GM19467 (cell line): Measurements from ENCODE around the gene SKIL.

Experiments used
- ATAC-seq: cut with Tn5 transposase; IDR thresholded peaks from one replicate; pipeline ENCODE4 v1.9.1; 2021; ENCODE audit warnings: mild to moderate bottlenecking, moderate library complexity; ENCODE audit not compliant: unreplicated experiment

Gene SKIL

DNA sequence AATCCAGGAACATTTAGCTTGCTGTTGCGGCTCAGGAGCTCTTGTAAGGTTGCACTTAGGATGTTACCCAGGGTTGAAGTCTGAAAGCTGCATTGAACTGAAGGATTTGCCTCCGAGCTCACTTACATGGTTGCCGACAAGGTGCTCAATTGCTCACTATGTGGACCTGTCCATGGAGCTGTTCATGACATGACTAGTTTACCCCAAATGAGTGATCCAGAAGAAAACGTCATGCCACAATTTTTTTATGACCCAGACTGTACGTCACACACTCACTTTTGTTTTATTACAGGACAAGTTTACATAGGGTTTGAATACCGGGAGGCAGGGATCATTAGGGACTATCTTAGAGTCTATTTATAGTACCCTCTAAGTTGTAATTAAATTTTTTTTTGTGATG, 40.2 kb downstream of the SKIL start:
- no peak for ATAC-seq

DNA sequence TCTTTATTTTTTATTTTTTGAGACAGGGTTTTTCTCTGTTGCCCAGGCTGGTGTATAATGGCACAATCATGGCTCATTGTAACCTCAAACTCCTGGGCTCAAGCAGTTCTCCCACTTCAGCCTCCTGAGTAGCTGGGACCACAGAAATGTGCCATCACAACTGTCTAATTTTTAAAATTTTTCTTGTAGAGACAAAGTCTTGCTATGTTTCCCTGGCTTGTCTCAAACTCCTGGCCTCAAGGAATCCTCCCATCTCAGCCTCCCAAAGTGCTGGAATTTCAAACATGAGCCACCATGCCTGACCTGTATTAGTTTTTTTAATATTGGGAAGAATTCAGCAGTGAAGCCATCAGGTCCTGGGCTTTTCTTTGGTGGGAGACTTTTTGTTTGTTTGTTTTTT, 47.6 kb downstream of the SKIL start:
- no peak for ATAC-seq

DNA sequence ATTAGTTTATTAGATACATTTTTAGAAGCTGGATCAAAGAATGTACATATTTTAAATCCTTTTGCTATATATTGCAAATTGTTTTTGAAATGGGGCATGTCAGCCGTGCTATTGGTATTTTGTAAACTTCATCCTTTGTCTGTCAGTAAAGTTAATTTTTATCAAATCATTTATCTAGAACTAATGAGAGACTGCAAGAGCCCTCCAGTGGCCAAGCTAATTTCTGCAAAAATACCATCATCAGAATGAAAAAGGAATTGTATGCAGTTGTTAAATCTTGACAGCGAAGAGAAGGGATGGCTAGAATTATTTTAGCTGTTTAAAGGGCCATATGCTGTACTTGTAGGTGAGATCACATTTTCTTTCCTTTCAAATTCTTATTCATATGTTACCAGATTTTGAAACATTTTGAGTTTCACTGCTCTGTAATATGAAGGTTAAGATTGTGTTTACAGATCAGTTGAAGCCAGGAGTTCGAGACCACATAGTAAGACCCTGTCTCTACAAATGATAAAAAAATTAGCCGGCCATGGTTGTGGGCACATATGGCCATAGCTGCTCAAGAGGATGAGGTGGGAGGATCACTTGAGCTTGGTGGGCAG, 53.0 kb downstream of the SKIL start:
- ATAC-seq = no peak

DNA sequence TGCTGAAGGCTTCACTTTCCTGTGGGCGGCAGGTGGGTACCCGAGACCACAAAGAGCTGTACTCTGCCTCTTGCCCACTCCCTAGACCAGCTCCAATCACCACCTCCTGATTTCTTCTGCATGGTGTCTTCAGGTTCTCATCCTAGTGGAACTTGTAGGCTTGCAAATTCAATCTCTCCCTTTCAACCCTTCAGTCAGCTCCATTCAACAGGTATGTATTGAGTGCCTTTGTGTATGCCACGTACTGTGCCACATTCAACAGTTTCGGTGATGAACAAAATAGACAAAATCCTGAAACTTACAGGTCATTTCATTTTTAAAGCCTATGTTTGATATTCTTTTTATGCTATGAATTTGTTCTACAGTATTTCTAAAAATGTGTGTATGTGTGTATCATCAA, 55.8 kb downstream of the SKIL start:
- no peak for ATAC-seq

DNA sequence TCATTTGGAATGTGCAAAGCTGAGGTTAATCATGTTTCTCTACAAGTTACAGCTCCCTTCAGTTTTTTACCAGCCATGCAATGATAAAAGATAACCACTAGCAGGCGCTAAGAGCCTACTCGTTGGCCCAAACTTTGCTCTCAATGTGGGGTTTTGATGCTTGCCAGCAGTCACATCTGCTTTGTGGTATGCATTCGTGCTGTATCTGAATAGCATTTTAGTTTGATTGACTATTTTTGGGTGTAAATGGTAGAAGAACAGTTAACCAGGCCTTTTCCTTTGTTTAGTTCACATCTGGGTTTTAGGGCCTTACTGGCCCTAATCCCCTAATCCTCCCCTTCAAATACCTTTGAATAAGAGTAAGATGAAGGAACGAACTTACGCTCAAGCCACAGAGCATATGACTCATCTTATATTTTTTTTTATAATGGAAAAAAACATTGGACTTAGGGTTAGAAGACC, 56.7 kb downstream of the SKIL start:
- no peak for ATAC-seq

DNA sequence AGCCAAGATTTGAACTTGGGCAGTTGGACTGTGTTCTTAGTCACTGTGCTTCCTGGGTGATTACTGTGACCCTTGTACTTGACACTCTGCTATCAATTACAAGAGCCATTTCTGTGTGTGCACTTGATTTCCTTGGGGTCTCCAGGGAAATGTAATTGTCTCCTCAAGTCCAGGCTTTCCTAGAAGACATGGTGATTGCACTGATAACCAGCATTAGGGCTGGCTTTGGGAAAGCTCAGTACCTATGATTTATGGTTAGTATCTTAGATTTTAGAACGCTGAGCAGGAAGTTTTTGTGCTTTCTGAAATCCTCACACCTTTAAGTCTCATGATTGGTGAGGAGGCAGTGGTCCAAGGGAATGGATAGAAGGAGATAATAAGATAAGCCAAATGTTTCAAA, 59.6 kb downstream of the SKIL start:
- ATAC-seq = no peak

DNA sequence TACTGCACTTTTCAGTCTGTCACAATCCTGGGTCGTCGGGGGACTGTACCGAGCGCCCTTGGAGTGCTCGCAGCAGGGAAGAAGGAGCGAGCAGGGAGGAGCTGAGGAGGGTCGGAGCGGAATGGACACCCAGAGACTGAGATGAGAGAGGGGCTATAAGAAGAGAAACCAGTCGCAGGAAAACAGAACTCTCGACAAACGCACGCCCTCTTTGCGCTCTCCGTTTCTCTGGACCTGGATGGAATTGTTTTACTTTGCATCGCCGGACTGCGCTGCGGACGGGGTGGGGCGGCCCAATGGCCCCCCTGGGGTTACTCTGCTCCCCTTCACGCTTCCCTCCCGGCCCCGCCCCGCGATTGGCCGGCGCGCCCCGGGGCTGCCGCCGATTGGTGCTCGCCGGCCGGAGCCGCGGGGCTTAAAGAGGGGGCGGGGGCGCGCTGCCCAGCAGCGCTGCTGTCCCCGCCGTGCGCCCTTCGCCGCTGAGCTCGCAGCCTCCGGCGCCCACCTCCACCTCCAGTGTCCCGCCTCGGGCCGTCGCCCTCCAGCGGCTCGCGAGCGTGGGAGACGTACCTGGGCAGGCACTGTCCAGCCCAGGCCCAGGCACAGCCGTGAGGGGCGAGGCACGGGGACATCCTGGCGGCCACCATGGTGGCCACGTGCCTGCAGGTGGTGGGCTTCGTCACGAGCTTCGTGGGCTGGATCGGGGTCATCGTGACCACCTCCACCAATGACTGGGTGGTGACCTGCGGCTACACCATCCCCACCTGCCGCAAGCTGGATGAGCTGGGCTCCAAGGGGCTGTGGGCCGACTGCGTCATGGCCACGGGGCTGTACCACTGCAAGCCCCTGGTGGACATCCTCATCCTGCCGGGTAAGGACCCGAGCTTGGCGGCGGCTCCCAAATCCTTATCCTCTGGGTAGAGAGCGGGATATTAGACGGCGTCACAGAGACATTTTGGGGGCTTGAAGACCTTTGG, 61.2 kb downstream of the SKIL start, which contains the start of gene CLDN11:
TSS of gene CLDN11 (plus strand) at position 447 of the 977 bp plus-strand sequence. CDS start at position 646, 199 bp downstream.
- ATAC-seq = no peak

DNA sequence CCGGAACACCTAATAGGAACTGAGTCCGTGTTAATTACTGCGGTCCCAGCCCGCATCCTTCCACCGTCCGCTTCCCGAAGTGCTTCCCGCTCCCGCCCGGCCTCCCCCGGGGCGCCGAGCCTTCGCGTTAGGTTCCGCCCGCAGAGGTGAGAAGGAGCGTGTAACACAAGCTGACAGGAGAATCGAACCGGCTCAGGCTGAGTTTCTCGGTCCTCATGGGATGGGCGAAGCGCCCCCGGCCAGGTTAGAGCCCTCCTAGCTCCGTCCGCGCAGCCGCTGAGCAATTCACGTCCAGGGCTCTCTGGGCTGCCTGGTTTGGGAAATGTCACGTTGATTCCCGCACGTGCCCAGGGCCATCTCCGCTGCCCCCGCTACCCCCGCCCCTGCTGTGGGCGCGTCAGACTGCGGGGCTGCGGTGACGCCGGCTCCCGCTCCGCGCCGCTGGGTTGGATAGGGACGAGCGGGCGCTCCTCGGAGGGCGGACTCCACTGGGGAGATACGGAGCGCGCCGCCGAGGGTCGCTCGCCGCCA, 62.1 kb downstream of the SKIL start:
- no peak for ATAC-seq

DNA sequence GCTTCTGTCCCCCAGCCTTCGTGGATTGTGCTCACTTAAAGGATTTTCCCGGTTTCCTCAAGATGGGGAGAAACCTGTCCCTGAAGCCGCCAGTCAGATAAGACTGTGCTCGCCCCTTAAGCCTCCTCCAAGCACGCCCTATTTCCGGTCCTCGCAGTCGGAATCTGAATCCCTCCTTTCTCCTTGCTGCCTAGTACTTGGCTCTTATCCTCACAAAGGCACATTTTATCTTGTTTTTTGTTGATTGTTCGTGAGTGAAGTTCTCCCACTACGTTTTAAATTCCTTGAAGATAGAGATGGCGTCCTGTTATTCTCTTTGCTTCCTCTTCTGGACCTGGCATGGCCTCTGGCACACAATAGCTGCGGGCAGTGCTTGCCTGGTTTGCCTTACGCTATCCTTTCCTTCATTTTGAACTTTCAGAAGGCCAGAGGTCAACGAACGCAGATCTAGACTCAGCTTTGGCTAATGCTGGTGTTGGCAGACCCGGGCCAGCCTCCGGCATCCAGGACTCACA, 62.8 kb downstream of the SKIL start:
- ATAC-seq = no peak

DNA sequence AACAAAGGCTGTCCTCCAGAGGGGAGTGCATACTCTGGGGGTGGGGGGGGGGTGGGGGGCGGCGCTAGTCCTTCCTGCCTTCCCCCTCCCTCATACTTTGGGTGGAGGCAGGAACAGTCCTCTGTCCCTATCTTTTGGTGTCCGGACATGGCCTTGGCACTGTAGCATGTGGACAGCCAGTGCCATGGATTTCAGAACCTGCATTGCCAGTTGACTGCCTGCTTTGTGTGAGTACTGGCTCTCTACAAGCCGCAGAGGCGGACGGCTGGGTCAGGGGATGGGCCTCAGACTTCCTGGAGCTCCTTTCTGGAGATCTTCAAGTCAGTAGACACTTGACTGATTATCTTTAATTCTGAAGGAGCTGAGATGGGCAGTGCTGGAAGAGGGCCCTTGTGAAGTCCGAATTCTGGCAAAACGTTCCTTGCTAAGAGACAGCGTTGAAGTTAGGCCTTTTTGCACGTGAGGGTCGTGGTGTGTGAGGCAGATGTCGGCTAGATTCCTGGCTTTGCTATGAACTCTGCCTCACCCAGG, 63.7 kb downstream of the SKIL start:
- no peak for ATAC-seq

DNA sequence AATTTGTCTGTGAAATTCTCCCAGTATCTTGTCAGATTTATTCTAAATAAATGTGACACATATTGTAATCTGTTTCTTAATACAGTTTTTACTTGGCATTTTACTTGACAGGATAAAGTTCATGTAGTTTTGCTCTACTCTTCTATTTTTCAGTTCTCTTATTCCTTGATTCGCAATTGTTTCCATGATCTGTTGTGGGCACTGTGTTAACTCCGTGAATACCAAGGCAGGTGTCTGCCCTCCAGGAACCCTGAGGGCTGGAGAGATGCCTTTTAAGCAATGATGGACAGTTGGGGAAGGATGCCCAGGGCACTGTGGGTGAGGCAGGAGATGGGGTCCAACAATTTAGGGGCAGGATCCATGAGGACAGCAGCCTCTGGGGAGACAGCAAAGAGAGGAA, 64.2 kb downstream of the SKIL start:
- no peak for ATAC-seq

DNA sequence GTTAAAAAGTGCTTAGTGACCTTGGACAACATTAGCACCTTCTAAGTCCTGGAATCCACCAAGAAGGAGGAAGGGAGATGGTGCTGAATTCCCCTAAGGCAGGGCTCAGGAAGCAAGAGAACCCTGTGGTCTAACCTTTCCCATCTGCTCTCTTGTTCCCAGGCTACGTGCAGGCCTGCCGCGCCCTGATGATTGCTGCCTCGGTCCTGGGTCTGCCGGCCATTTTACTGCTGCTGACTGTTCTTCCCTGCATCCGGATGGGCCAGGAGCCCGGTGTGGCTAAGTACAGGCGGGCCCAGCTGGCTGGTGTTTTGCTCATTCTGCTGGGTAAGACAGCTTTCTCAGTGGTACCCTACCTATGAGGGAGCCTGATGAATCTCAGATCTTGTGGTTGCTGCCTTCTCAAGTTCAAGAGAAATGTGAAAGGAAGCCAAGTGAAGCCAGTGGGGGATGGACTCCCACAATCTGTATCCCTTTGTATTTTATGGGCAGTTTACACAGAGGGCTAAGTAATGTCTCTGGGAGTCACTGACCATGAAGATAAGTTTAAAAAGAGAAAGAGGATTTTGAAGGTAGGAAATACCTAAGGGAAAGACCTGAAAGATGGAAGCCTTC, 65.6 kb downstream of the SKIL start:
- ATAC-seq = no peak

DNA sequence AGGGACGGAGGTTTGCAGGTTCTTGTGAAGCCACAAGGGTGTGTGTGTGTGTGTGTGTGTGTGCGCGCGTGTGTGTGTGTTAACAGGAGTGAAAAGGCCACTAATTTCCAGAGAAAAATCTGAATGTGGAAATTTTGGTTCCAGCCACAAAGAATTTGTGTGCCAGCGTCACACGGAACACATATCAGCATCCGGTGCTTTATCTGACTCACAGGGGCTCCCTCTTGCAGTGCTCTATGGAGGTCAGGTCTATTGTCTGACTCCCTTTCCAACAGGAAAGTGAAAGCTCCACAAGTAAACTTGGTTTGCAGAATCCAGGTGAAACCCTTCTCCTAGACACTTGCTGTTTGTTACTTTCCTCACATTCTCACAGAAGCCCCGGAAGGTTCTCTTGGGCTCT, 67.4 kb downstream of the SKIL start:
- no peak for ATAC-seq

DNA sequence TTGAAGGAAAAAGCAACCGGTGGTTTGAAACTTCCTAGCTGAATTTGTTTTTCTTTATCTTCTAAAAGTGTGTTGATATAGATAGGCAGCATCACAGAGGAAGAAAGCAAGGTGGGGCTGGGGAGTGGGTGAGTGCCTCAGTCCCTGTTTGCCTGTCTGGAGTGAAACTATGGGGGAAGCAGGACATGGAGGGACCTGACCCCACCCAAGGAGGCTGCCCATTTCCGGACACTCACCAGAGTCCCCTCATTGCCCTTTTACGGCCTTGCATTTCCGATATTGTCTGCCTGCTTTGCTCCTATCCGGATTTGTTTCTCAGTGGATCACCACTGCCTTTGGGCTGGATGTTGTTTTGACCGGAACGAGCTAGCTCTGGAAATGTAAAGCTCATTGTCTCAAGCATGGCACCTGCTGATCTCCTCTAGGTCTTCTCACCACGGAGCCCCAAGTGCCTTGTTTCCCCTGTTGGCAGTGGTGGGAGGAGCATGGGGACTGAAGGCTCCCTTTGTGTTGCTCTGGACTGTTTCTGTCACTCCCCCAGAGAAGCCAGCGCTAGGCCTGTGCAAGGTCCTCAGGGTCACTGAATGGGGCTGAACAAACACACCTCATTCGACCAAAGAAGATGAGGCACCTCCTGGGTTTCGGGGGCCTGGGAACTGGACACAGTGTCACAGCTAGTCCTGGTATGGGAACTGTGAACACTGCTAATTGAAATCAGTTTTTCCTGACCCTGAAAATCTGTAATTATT, 68.2 kb downstream of the SKIL start:
- ATAC-seq = no peak

DNA sequence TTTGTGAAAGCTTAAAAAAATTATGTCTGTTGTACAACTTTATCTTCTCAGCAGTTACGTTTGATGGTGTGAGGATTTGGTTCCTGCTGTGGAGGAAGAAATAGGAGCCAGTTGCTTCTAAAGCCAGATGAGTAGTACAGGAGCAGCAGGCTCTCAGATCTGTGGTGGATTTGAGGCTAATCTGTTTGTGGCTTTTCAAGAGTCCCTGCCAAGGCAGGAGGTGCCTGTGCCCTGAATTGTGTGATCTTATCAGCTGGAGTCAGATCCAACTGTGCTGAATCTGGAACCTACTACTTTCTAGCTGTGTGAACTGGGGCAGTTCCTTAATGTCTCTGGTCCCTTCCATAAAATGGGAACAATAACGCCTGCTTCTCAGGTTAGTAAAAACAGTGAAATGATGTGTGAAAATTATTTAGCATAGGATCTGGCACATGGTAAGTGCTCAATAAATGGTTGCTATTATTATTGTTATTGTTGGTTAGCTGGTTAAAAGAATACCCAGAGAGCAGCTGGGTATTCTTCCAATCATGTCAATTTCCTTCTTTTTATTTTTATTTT, 68.8 kb downstream of the SKIL start:
- ATAC-seq = no peak

DNA sequence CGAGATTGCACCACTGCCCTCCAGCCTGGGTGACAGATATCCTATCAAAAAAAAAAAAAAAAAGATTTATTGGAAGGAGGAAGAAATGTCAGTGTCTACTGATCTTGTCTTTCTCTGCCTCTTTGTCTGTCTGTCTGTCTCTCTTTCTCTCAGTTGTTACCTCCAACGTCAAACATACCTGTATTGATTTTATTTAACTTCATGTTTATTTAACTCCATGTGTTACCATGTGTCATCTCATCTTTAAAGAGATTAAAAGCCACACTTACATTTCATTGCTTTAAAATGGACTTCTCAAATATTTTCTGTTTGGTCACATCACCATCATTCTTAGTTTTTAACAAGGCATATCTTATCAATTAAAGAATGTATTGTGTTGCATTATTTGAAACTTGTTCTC, 70.6 kb downstream of the SKIL start:
- ATAC-seq = no peak

DNA sequence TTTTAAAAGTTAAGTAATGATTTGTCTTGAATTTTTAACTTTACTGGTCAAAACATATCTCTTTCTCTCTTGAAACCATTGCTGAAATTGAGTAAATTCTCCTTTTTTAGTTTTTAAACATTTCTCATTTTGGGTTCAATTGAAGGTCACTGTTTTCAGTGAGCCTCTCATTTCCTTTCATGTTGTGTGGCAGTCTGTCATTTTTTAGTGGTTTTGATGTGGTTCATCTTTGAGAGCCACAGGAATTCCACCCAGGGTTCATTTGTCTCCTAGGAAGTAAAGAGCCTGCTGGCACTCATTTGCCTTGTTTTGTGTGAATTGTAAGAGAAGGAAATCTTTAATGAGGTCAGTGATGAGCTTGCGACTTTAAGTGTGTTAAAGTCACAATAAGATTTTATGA, 71.5 kb downstream of the SKIL start:
- no peak for ATAC-seq

DNA sequence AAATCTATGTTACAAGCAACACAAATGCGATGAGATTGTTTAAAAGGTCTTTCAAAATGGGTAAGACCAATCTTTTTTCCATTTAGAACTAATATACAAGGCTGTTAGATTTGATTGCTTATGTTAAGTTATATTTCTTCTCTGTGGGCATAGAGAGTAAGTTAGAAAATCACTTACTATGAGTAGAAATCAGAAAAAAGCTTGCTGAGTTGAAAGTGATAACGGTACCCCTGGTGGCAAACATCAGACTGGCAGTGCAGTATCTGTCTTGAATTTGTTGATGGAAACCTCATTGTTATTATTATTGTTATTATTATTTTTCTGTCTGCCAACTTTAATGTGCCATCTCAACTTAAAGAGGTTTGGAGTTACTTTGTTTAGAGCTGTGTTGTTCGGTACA, 73.5 kb downstream of the SKIL start:
- ATAC-seq = no peak

DNA sequence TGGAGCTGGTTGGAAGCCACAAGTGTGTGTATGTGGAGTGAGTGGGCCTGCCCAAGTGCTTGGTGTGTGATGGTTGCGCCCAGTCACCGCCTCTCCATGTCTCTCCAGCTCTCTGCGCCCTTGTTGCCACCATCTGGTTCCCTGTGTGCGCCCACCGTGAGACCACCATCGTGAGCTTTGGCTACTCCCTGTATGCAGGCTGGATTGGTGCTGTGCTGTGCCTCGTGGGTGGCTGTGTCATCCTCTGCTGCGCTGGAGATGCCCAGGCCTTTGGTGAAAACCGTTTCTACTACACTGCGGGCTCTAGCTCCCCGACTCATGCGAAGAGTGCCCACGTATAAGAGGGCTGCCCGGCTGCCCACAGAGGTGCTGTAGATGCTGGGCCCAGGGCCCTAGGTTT, 74.9 kb downstream of the SKIL start:
- ATAC-seq = no peak

DNA sequence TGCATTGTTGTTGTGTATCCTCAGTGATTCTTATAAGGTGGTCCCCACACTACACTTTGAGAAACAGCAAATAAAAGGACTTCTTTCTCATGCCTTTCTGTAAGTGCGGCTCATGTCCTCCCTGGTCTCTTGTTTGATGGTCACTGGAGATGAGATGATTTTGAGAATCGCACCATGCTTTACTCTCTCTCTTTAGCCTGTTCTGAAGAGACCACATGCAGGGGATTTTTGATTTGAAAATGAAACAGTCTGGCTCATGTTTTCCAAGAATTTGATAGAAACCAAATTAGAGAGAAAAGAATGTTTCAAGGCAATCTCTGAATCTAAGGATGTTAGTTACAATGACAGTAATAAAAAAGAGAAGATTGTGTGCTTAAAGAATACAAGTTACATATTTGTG, 79.2 kb downstream of the SKIL start:
- ATAC-seq = no peak
